ENCODE measurements around the gene ECHS1. TPM values are rescaled to one million over a fixed set of nuclear protein-coding genes. Genes with fewer than 3 reads are reported as not detected.

Gene ECHS1
- total and polyA plus RNA-seq, 2 donors (not counting 3 experiments of a cell fraction or from before 2014, with no cell fraction given) = 46.2 to 108 TPM

DNA sequence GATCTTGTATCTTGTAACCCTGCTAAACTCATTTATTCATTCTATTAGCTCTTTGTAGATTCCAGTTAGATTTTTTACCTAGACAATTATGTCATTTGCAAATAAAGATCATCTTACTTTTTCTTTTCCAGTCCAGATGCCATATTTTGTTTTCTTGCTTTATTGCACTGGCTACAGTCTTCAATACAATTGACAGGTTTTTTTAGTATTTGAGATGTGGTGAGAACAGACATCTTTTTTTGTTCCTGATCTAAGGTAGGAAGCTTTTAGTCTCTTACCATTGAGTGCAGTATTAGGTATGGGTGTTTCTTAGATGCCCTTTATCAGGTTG lies 39.2 kb upstream of the ECHS1 start:
- CTCF ChIA-PET = no interaction called here
- dilution Hi-C loops (cut with MboI; ENCODE audit: extremely low pct_ligation_motif_present, low sequenced_read_pairs) (no loop called here), intact Hi-C loops (cut with micrococcal nuclease) (no loop called here)
- no peak for FAIRE-seq
- H3K27me3 ChIP-seq (ENCODE audit: control insufficient read depth in 2 of 2, insufficient read depth in 2 of 2, low read length in 2 of 2) = no peaks in the 10 kb centered on the region
- no peak overlapping the region for H3K9ac ChIP-seq (replicated peaks; ENCODE audit: extremely low read depth, insufficient read depth, low read length)
- DNase-seq (ENCODE audit: low read depth, low spot score) = no peak
- no peak overlapping the region for H3K4me2 ChIP-seq (ENCODE audit: insufficient read depth, low read length)
- H3K4me1 ChIP-seq (ENCODE audit: control insufficient read depth, extremely low read depth, insufficient read depth, low read length) = no peaks in the 10 kb centered on the region
- H3K36me3 ChIP-seq (ENCODE audit: control insufficient read depth in 2 of 2, extremely low read depth in 1 of 2, insufficient read depth in 2 of 2, low read length in 2 of 2) = peaks cover 7 to 11% of the 10 kb centered on the region in 2 experiments
- H4K20me1 ChIP-seq (replicated peaks; ENCODE audit: control insufficient read depth, extremely low read depth, insufficient read depth, low read length) = peaks cover 5% of the 10 kb centered on the region
- peaks cover 39% of the 10 kb centered on the region for H3K79me2 ChIP-seq (ENCODE audit: control insufficient read depth, insufficient read depth, low read length)
- TF ChIP-seq POLR2A (IDR thresholded peaks at IDR 0.05; ENCODE audit: low read depth, low read length) (no peak), GATA2 (IDR thresholded peaks at IDR 0.05; ENCODE audit: insufficient read depth, insufficient read length, low read depth, low read length) (no peak), MYC (IDR thresholded peaks at IDR 0.05; ENCODE audit: low read depth, low read length) (no peak), FOS (IDR thresholded peaks at IDR 0.05; ENCODE audit: borderline replicate concordance, insufficient read depth, low read length) (no peak)
- no TSS peak for BruUV-seq (replicated peaks)
- no peaks in the 10 kb centered on the region for H3K9me3 ChIP-seq (replicated peaks; ENCODE audit: control insufficient read depth, insufficient read depth, low read length)
- H3K9me1 ChIP-seq (replicated peaks; ENCODE audit: control insufficient read depth, extremely low read depth, insufficient read depth, low read length) = peaks cover 2% of the 10 kb centered on the region
- POLR2A ChIA-PET = no interaction called here
- H2AFZ ChIP-seq (ENCODE audit: low read depth, low read length) = no peak overlapping the region
- no peak overlapping the region for H3K27ac ChIP-seq (ENCODE audit: insufficient read depth, low read depth, low read length)
- no peak overlapping the region for H3K4me3 ChIP-seq (replicated peaks in 1 of 3; ENCODE audit: insufficient read depth in 1 of 3, low read depth in 1 of 3, low read length in 3 of 3)

DNA sequence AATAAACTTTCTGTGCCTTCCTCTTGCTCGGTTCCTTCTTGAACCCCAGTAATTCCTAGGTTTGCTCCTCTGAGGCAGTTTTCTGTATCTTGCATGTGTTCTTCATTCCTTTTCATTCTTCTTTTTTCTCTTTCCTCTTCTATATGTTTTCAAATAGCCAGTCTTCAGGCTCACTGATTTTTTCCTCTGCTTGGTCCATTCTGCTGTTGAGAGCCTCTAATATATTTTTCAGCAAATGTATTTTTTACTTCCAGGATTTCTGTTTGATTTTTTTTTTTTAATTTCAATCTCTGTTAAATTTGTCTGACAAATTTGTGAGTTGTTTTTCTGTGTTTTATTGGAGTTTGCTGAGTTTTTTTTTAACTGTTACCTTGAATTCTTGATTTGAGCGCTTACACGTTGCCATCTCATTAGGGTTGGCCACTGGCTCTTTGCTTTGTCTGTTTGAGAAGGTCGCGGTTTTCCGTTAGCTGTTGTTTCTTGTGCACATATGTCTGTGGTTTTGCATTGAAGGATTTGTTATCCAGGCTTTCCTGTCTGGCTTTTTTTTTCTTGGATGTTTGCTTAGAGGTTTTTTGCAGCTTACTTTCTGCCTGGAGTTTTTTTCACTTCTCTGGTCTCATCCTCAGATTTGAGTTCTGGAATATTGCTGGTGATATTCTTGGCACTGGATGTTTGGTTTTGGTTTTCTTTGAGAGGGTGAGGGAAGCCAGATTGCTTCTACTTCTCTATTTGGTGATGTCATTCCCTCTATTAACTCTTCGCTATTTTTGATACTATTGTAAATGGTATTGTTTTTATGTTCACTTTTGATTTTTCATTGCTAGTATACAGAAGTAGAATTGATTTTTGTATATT lies 38.6 kb upstream of the ECHS1 start:
- intact Hi-C loops (cut with micrococcal nuclease) = no loop called here
- Histone ChIP-seq H3K9me1 (replicated peaks; ENCODE audit: control insufficient read depth, extremely low read depth, insufficient read depth, low read length) (peaks cover 2% of the 10 kb centered on the region), H3K36me3 (ENCODE audit: control insufficient read depth in 2 of 2, extremely low read depth in 1 of 2, insufficient read depth in 2 of 2, low read length in 2 of 2) (peaks cover 7 to 11% of the 10 kb centered on the region in 2 experiments), H3K9ac (replicated peaks; ENCODE audit: extremely low read depth, insufficient read depth, low read length) (no peak overlapping the region), H3K79me2 (ENCODE audit: control insufficient read depth, insufficient read depth, low read length) (peaks cover 45% of the 10 kb centered on the region), H4K20me1 (replicated peaks; ENCODE audit: control insufficient read depth, extremely low read depth, insufficient read depth, low read length) (peaks cover 5% of the 10 kb centered on the region), H3K27ac (ENCODE audit: insufficient read depth, low read depth, low read length) (no peak overlapping the region), H2AFZ (ENCODE audit: low read depth, low read length) (no peak overlapping the region), H3K27me3 (ENCODE audit: control insufficient read depth in 2 of 2, insufficient read depth in 2 of 2, low read length in 2 of 2) (no peaks in the 10 kb centered on the region), H3K4me2 (ENCODE audit: insufficient read depth, low read length) (no peak overlapping the region), H3K9me3 (replicated peaks; ENCODE audit: control insufficient read depth, insufficient read depth, low read length) (no peaks in the 10 kb centered on the region), H3K4me1 (ENCODE audit: control insufficient read depth, extremely low read depth, insufficient read depth, low read length) (no peaks in the 10 kb centered on the region), H3K4me3 (replicated peaks in 1 of 3; ENCODE audit: insufficient read depth in 1 of 3, low read depth in 1 of 3, low read length in 3 of 3) (no peak overlapping the region)
- POLR2A ChIA-PET = no interaction called here
- dilution Hi-C loops (cut with MboI; ENCODE audit: extremely low pct_ligation_motif_present, low sequenced_read_pairs) = no loop called here
- no TSS peak for BruUV-seq (replicated peaks)
- TF ChIP-seq JUN (IDR thresholded peaks at IDR 0.05; ENCODE audit: borderline replicate concordance, insufficient read depth, insufficient read length, low read depth) = no peak
- CTCF ChIA-PET = no interaction called here
- FAIRE-seq (no peak), DNase-seq (ENCODE audit: low read depth, low spot score) (no peak)

All from endothelial cell of umbilical vein (primary cell).